ENCODE results near the gene NLK. TPM values are rescaled to one million over a fixed set of nuclear protein-coding genes. Genes with fewer than 3 reads are reported as not detected.
A peak's percentile ranks its signal among the peaks of the same experiment; 100 is the strongest.

Gene NLK
- total and polyA plus RNA-seq, 10 of the 15 experiments (the other 5 are each of a cell fraction or from before 2014, with no cell fraction given), result 5.0 to 22.9 (median 15.0) TPM

GRCh38 chr17:28118362-28118761, 75.9 kb downstream of the NLK start:
- H3K9ac ChIP-seq (ENCODE audit: control insufficient read depth, insufficient read depth, low read length), result 0 out of 2 replicates have a peak overlapping the region, but pooled peaks have one; percentile 4
- in situ Hi-C loops (cut with MboI), result no loop called here

More at GRCh38 chr17:28118362-28118761, 75.9 kb downstream of the NLK start:
- Histone ChIP-seq H3K4me2 (ENCODE audit: control insufficient read depth, insufficient read depth) (peak overlapping the region; percentile 50), H3K27ac (ENCODE audit: control insufficient read depth, insufficient read depth) (peak overlapping the region; percentile 6; the same call in 1 of the 2 replicates), H3K9me3 (replicated peaks; ENCODE audit: control insufficient read depth, insufficient read depth, low read length) (no peaks in the 10 kb centered on the region; the same call in 1 of the 3 replicates), H3K36me3 (ENCODE audit: control insufficient read depth in 2 of 2, insufficient read depth in 2 of 2, low read length in 1 of 2) (0 out of 4 replicates have a peak, but pooled peaks cover 0 to 3% of the 10 kb centered on the region in 2 experiments), H4K20me1 (ENCODE audit: control insufficient read depth, insufficient read depth) (no peaks in the 10 kb centered on the region), H3K27me3 (replicated peaks in 1 of 2; ENCODE audit: control insufficient read depth in 2 of 2, insufficient read depth in 2 of 2, low read length in 1 of 2) (no peaks in the 10 kb centered on the region), H3K79me2 (ENCODE audit: control insufficient read depth, insufficient read depth, low read length) (no peaks in the 10 kb centered on the region), H3K4me1 (ENCODE audit: control insufficient read depth, insufficient read depth, low read length) (peaks cover 8% of the 10 kb centered on the region), H3K4me3 (no peak overlapping the region), H2AFZ (ENCODE audit: control insufficient read depth, low read depth, low read length) (peak overlapping the region; percentile 49)
- no peak for DNase-seq (ENCODE audit: low read depth, low spot score)
- CTCF ChIA-PET, result interaction anchor here (0.9 kb wide), 1 partner anchor 61 kb away, joined by 3 read pairs; no protein-coding TSS in a partner anchor
- ATAC-seq, result peak; percentile 37; the same call in 2 of the 3 replicates
- TF ChIP-seq JUNB (IDR thresholded peaks at IDR 0.05) (no peak), TBL1XR1 (IDR thresholded peaks at IDR 0.05; ENCODE audit: low read depth, low read length) (no peak), NRF1 (conservative IDR thresholded peaks at IDR 0.05; ENCODE audit: low read depth, low read length) (no peak), EZH2 (IDR thresholded peaks at IDR 0.05; ENCODE audit: borderline replicate concordance, control insufficient read depth, low read depth, low read length) (no peak), NFYA (IDR thresholded peaks at IDR 0.05; ENCODE audit: borderline replicate concordance, low read depth, low read length) (no peak), SMAD5 (IDR thresholded peaks at IDR 0.05; ENCODE audit: low read depth) (no peak), GATAD2B (conservative IDR thresholded peaks at IDR 0.05; ENCODE audit: low read depth) (no peak), ZZZ3 (IDR thresholded peaks at IDR 0.05; ENCODE audit: control insufficient read depth, insufficient read length, low read depth) (no peak), ZNF384 (IDR thresholded peaks at IDR 0.05; ENCODE audit: borderline replicate concordance, low read depth, low read length) (no peak), MYC (IDR thresholded peaks at IDR 0.05; ENCODE audit: insufficient read depth, insufficient read length, insufficient replicate concordance, low read length, severe bottlenecking) (no peak), CEBPZ (IDR thresholded peaks at IDR 0.05; ENCODE audit: low read depth, low read length) (no peak), HDAC6 (IDR thresholded peaks at IDR 0.05; ENCODE audit: unreplicated experiment) (no peak), ESRRA (IDR thresholded peaks at IDR 0.05; ENCODE audit: low read length) (no peak), RB1 (IDR thresholded peaks at IDR 0.05; ENCODE audit: borderline replicate concordance) (no peak)
- TF ChIP-seq, protein P1, sequence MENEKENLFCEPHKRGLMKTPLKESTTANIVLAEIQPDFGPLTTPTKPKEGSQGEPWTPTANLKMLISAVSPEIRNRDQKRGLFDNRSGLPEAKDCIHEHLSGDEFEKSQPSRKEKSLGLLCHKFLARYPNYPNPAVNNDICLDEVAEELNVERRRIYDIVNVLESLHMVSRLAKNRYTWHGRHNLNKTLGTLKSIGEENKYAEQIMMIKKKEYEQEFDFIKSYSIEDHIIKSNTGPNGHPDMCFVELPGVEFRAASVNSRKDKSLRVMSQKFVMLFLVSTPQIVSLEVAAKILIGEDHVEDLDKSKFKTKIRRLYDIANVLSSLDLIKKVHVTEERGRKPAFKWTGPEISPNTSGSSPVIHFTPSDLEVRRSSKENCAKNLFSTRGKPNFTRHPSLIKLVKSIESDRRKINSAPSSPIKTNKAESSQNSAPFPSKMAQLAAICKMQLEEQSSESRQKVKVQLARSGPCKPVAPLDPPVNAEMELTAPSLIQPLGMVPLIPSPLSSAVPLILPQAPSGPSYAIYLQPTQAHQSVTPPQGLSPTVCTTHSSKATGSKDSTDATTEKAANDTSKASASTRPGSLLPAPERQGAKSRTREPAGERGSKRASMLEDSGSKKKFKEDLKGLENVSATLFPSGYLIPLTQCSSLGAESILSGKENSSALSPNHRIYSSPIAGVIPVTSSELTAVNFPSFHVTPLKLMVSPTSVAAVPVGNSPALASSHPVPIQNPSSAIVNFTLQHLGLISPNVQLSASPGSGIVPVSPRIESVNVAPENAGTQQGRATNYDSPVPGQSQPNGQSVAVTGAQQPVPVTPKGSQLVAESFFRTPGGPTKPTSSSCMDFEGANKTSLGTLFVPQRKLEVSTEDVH (IDR thresholded peaks at IDR 0.05; ENCODE audit: low read depth, partially characterized antibody), result no peak
- TF ChIP-seq, protein P2, sequence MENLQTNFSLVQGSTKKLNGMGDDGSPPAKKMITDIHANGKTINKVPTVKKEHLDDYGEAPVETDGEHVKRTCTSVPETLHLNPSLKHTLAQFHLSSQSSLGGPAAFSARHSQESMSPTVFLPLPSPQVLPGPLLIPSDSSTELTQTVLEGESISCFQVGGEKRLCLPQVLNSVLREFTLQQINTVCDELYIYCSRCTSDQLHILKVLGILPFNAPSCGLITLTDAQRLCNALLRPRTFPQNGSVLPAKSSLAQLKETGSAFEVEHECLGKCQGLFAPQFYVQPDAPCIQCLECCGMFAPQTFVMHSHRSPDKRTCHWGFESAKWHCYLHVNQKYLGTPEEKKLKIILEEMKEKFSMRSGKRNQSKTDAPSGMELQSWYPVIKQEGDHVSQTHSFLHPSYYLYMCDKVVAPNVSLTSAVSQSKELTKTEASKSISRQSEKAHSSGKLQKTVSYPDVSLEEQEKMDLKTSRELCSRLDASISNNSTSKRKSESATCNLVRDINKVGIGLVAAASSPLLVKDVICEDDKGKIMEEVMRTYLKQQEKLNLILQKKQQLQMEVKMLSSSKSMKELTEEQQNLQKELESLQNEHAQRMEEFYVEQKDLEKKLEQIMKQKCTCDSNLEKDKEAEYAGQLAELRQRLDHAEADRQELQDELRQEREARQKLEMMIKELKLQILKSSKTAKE (IDR thresholded peaks at IDR 0.05; ENCODE audit: low read depth, poor library complexity, severe bottlenecking), result no peak
- intact Hi-C loops (cut with micrococcal nuclease; ENCODE audit: unreplicated experiment), result loop anchor here (5.0 kb wide), 1 partner anchor 71 kb away; no protein-coding TSS in a partner anchor
- POLR2A ChIA-PET, result no interaction called here
- SMC1A ChIA-PET (ENCODE audit: uncharacterized antibody, unreplicated experiment), result interaction anchor here (1.1 kb wide), 1 partner anchor 17 kb away, joined by 3 read pairs; no protein-coding TSS in a partner anchor
- BruUV-seq (replicated peaks), result no TSS peak
- RAD21 ChIA-PET (ENCODE audit: unreplicated experiment), result interaction anchor here (1.0 kb wide), 1 partner anchor 15 kb away, joined by 3 read pairs; no protein-coding TSS in a partner anchor
- 0% methylated on average over 1 of the region's 1 CpG for WGBS (ENCODE audit: insufficient coverage, insufficient replicate concordance, low lambda C conversion rate, missing lambda C conversion rate)
- FAIRE-seq, result no peak

Data from GM12878 (cell line).